ENCODE results near the gene WWOX.

Gene WWOX

GRCh38 chr16:78524066-78524595 lies 424.7 kb downstream of the WWOX start:
- H3K4me3 ChIP-seq (replicated peaks in 1 of 2; ENCODE audit: low read depth in 2 of 2, low read length in 2 of 2) = no peak overlapping the region
- TF ChIP-seq CTCF (IDR thresholded peaks at IDR 0.05; ENCODE audit: low read depth, low read length) = no peak
- DNase-seq (ENCODE audit: low read depth in 2 of 2) = no peak

- no peak for TF ChIP-seq CTCF (IDR thresholded peaks at IDR 0.05; ENCODE audit: low read depth, low read length)
- no peak for DNase-seq (ENCODE audit: low read depth in 2 of 2)
- H3K4me3 ChIP-seq (replicated peaks in 1 of 2; ENCODE audit: low read depth in 2 of 2, low read length in 2 of 2) = no peak overlapping the region
These were observed 428.8 kb downstream of the WWOX start for GRCh38 chr16:78528265-78528664.

- H3K4me3 ChIP-seq (replicated peaks in 1 of 2; ENCODE audit: low read depth in 2 of 2, low read length in 2 of 2) = no peak overlapping the region
- DNase-seq (ENCODE audit: low read depth in 2 of 2) = no peak
- no peak for TF ChIP-seq CTCF (IDR thresholded peaks at IDR 0.05; ENCODE audit: low read depth, low read length)
These were observed 430.4 kb downstream of the WWOX start for GRCh38 chr16:78529881-78530280.

GRCh38 chr16:78530283-78530682 lies 430.8 kb downstream of the WWOX start:
- TF ChIP-seq CTCF (IDR thresholded peaks at IDR 0.05; ENCODE audit: low read depth, low read length) = no peak
- no peak overlapping the region for H3K4me3 ChIP-seq (replicated peaks in 1 of 2; ENCODE audit: low read depth in 2 of 2, low read length in 2 of 2)
- DNase-seq (ENCODE audit: low read depth in 2 of 2) = no peak

- no peak for DNase-seq (ENCODE audit: low read depth in 2 of 2)
These were observed 435.6 kb downstream of the WWOX start for GRCh38 chr16:78535098-78535497.

GRCh38 chr16:78537511-78537910 lies 438.1 kb downstream of the WWOX start:
- DNase-seq (ENCODE audit: low read depth in 2 of 2) = no peak
- no peak for TF ChIP-seq CTCF (IDR thresholded peaks at IDR 0.05; ENCODE audit: low read depth, low read length)
- H3K4me3 ChIP-seq (replicated peaks in 1 of 2; ENCODE audit: low read depth in 2 of 2, low read length in 2 of 2) = no peak overlapping the region

More at GRCh38 chr16:78535098-78535497, 435.6 kb downstream of the WWOX start:
- TF ChIP-seq CTCF (IDR thresholded peaks at IDR 0.05; ENCODE audit: low read depth, low read length) = no peak
- H3K4me3 ChIP-seq (replicated peaks in 1 of 2; ENCODE audit: low read depth in 2 of 2, low read length in 2 of 2) = no peak overlapping the region

- DNase-seq (ENCODE audit: low read depth in 2 of 2) = no peak
- no peak overlapping the region for H3K4me3 ChIP-seq (replicated peaks in 1 of 2; ENCODE audit: low read depth in 2 of 2, low read length in 2 of 2)
- no peak for TF ChIP-seq CTCF (IDR thresholded peaks at IDR 0.05; ENCODE audit: low read depth, low read length)
These were observed 438.8 kb downstream of the WWOX start for GRCh38 chr16:78538292-78538691.
